ENCODE measurements around the gene CDK3. TPM values are rescaled to one million over a fixed set of nuclear protein-coding genes. Genes with fewer than 3 reads are reported as not detected.

CDK3 gene
- total and polyA plus RNA-seq, 2 of the 4 experiments (the other 2 are of a cell fraction): 0.72 to 8.8 TPM

DNA sequence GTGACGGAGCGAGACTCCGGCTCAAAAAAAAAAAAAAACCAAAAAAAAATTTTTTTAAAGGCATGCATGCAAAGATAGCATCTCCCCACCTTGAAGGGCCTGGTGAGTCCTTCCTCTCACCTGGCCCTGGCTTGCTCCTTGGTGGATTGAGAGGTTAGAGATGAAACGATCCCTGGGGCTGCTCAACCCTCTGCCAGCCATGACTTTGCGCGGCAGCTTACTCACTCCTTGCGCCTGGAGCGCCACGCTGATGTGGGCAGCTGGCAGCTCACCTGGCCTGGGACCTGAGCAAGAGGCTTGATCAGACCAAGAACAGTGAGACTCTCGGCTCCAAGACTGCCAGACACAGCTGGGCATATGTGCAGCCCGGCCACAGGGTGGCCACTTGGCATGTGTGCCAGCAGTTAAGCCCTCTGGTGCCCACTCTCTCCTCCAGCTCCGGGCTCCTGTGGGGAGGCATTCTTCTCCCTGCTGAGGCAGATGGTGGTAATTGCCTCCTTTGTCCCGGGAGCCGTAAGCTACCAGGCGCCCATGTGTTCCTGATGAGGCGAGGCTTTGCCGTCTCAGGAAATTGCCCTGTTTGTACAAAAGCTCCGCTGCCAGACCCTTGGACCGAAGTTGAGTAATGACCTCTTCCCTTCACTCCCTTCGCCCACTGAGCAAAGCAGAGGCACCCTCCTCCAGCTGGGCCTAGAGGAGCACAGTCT is 31.6 kb downstream of the CDK3 start:
- no peak overlapping the region for H3K4me3 ChIP-seq (ENCODE audit: insufficient read depth, low read depth, low read length)
- no peak overlapping the region for H2BK5ac ChIP-seq (ENCODE audit: low read depth, low read length, poor library complexity, severe bottlenecking)
- WGBS, 2 experiments (ENCODE audit: extremely low coverage in 2 of 2, insufficient read length in 1 of 2): 90% methylated on average over 7 of the region's 20 CpGs; no CpG with 5 or more reads in 1 of the 2 experiments
- H3K27ac ChIP-seq (ENCODE audit: insufficient read depth, low read length): no peak overlapping the region
- no peak overlapping the region for H4K5ac ChIP-seq (ENCODE audit: low read depth, low read length)
- H3K4ac ChIP-seq (ENCODE audit: low read depth, low read length): no peak overlapping the region
- no peak overlapping the region for H3K4me2 ChIP-seq (ENCODE audit: low read depth, low read length)
- H2AK5ac ChIP-seq (ENCODE audit: low read depth, low read length): no peak overlapping the region
- no peak overlapping the region for H3K23ac ChIP-seq (ENCODE audit: low read depth, low read length)
- no peak overlapping the region for H2BK15ac ChIP-seq (ENCODE audit: low read depth, low read length)
- POLR2A ChIA-PET (ENCODE audit: unreplicated experiment): no interaction called here
- TF ChIP-seq RAD21 (IDR thresholded peaks at IDR 0.05; ENCODE audit: low read length): no peak
- TF ChIP-seq MXI1 (IDR thresholded peaks at IDR 0.05; ENCODE audit: borderline replicate concordance, low read depth, low read length): no peak
- TF ChIP-seq CEBPB (IDR thresholded peaks at IDR 0.05; ENCODE audit: low read depth, low read length): no peak
- no peak for TF ChIP-seq CHD1 (IDR thresholded peaks at IDR 0.05; ENCODE audit: low read depth, low read length)
- TF ChIP-seq MAZ (IDR thresholded peaks at IDR 0.05; ENCODE audit: borderline replicate concordance, low read depth, low read length): no peak
- TF ChIP-seq BHLHE40 (IDR thresholded peaks at IDR 0.05; ENCODE audit: low read depth, low read length): no peak
- TF ChIP-seq RFX5 (IDR thresholded peaks at IDR 0.05; ENCODE audit: low read depth, low read length): no peak
- TF ChIP-seq, protein P1, sequence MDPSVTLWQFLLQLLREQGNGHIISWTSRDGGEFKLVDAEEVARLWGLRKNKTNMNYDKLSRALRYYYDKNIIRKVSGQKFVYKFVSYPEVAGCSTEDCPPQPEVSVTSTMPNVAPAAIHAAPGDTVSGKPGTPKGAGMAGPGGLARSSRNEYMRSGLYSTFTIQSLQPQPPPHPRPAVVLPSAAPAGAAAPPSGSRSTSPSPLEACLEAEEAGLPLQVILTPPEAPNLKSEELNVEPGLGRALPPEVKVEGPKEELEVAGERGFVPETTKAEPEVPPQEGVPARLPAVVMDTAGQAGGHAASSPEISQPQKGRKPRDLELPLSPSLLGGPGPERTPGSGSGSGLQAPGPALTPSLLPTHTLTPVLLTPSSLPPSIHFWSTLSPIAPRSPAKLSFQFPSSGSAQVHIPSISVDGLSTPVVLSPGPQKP (IDR thresholded peaks at IDR 0.05; ENCODE audit: borderline replicate concordance, low read depth, low read length): no peak
- no peak for TF ChIP-seq RCOR1 (IDR thresholded peaks at IDR 0.05; ENCODE audit: insufficient replicate concordance, low read length)
- TF ChIP-seq SMC3 (IDR thresholded peaks at IDR 0.05; ENCODE audit: low read depth, low read length): no peak
- no peak for TF ChIP-seq POLR2A (IDR thresholded peaks at IDR 0.05; ENCODE audit: low read depth, low read length)
- TF ChIP-seq FOS (IDR thresholded peaks at IDR 0.05; ENCODE audit: low read depth, low read length): no peak
- TF ChIP-seq MAFK (IDR thresholded peaks at IDR 0.05; ENCODE audit: low read depth, low read length): no peak
- no peak for TF ChIP-seq CTCF (conservative IDR thresholded peaks at IDR 0.05; ENCODE audit: low read depth, low read length)
- TF ChIP-seq NFE2L2 (IDR thresholded peaks at IDR 0.05; ENCODE audit: low read depth, low read length): no peak
- no peak for TF ChIP-seq USF2 (IDR thresholded peaks at IDR 0.05; ENCODE audit: low read depth, low read length)
- no peak overlapping the region for H3K56ac ChIP-seq (ENCODE audit: extremely low read depth, insufficient read depth, low read length)
- H3K14ac ChIP-seq (replicated peaks; ENCODE audit: low read depth, low read length): no peak overlapping the region
- H3K9me1 ChIP-seq (ENCODE audit: insufficient read depth, low read length): no peaks in the 10 kb centered on the region; the same call in 1 of the 2 replicates
- dilution Hi-C loops (cut with HindIII; ENCODE audit: low sequenced_read_pairs, unreplicated experiment): no loop called here
- peaks cover 2% of the 10 kb centered on the region; the same call in 1 of the 2 replicates for H3K4me1 ChIP-seq (ENCODE audit: control insufficient read depth, insufficient read depth, low read length)
- DNase-seq (no peak), ATAC-seq (ENCODE audit: low read depth) (no peak)
- no peak overlapping the region for H2BK120ac ChIP-seq (ENCODE audit: low read depth, low read length)
- H3K9ac ChIP-seq (ENCODE audit: low read depth, low read length): no peak overlapping the region
- no peak overlapping the region for H2AFZ ChIP-seq (replicated peaks; ENCODE audit: low read length, poor library complexity)
- no peaks in the 10 kb centered on the region for H3K9me3 ChIP-seq (ENCODE audit: control insufficient read depth, insufficient read depth, low read length)
- in situ Hi-C loops (cut with MboI; ENCODE audit: low sequenced_read_pairs): no loop called here
- no peak overlapping the region for H2AK9ac ChIP-seq (replicated peaks; ENCODE audit: low read depth, low read length, poor library complexity)
- no peak overlapping the region for H4K91ac ChIP-seq (ENCODE audit: insufficient read depth, low read depth, low read length)
- no peaks in the 10 kb centered on the region for H3K27me3 ChIP-seq (ENCODE audit: control insufficient read depth, insufficient read depth, low read length)
- H3K36me3 ChIP-seq (ENCODE audit: control insufficient read depth, insufficient read depth, low read length): 0 out of 2 replicates have a peak, but pooled peaks cover 2% of the 10 kb centered on the region
- intact Hi-C loops (cut with micrococcal nuclease): no loop called here
- H3K79me1 ChIP-seq (ENCODE audit: low read depth in 1 of 2, low read length in 2 of 2): no peaks in the 10 kb centered on the region
- no peak overlapping the region for H3K18ac ChIP-seq (ENCODE audit: low read depth, low read length)
- BruUV-seq (replicated peaks): no TSS peak
- no peak overlapping the region for H2BK20ac ChIP-seq (ENCODE audit: low read depth, low read length)
- CTCF ChIA-PET: interaction anchor here (0.6 kb wide), 2 partner anchors 53 to 492 kb away, joined by 4 to 5 read pairs; partner anchors contain the start of genes ACOX1 and TEN1
- H4K20me1 ChIP-seq (ENCODE audit: insufficient read depth, low read length): no peaks in the 10 kb centered on the region
- no peak overlapping the region for H4K8ac ChIP-seq (ENCODE audit: low read depth in 2 of 2, low read length in 2 of 2)

All from IMR-90 (cell line).